ENCODE measurements around the gene LZTS2.
A peak's percentile ranks its signal among the peaks of the same experiment; 100 is the strongest.

LZTS2 gene

DNA sequence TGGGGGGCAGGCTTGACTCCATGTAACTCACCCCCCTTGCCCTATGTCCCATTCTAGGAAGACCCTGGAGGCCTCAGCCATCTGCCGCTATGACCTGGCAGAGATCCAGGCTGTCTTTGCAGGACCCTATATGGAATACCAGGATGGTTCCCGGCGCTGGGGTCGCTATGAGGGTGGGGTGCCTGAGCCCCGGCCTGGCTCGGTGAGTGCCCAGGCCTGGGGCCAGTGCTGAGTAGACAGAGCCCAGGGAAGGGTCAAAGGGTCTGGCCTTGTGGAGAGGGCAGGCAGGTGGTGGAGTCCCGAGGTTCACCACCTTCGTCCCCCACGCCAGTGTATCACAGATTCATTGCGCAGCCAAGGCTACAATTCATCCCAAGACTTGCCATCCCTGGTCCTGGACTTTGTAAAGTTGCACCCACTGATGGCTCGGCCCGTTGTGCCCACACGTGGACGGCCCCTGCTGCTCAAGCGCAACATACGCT lies 19.8 kb upstream of the LZTS2 start:
- no peak for DNase-seq (ENCODE audit: low read depth)

DNA sequence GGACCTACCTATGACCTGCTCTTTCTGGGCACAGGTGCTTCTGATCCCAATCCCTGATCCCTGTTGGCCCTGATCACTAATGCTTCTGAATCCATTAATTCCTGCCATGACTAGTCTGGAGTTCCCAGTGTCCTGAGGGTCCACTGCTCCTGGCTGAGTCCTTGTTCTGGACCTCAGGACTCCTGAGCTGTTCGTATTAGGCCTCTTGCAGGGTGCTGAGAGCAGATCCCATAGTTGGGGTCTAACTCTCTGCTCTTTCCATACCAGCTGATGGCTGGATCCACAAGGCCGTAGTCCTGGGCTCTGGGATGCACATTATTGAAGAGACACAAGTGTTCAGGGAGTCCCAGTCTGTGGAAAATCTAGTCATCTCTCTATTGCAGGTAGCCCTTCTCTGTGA lies 19.3 kb upstream of the LZTS2 start:
- DNase-seq (ENCODE audit: low read depth) = no peak

DNA sequence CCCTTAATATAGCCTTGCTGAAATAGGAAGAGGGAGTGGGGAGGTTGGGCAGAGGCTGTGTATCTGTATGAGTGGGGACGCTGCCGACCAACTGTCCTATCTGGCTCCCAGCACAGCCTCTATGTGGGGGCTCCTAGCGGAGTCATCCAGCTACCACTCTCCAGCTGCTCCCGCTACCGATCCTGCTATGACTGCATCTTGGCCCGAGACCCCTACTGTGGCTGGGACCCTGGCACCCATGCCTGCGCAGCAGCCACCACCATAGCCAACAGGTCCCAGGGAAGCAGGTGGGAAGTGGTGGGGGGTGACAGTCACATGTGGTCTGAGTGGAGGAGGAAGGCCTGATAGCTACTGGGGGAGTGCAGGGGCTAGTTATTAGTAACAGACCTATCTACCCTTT lies 18.9 kb upstream of the LZTS2 start:
- no peak for DNase-seq (ENCODE audit: low read depth)

DNA sequence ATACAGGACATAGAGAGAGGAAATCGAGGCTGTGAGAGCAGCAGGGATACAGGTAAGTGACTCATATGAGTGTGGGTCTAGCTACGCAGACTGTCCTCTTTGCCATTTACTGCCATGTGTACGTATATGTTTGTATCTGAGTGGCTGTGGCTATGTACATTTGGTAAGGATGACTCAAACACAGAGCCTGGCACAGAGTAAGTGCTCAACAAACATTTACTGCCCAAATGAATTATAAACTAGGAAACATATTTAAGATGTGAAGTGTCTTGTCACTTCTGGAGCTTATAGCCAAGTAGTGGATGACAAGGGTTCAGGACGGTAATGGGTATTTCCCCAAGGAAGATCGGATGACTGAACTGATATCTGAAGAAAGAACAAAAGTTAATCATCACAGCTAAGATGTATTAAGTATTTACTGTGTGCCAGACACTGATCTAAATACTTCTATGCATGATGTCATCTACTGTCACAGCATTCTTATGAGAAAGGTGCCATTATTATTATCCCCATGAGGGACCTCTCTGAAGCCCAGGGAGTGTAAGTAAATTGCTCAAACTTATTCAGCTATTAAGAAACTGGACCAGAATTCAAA lies 18.3 kb upstream of the LZTS2 start:
- DNase-seq (ENCODE audit: low read depth) = no peak

- DNase-seq (ENCODE audit: low read depth) = no peak
Measured at GRCh38 chr10:100982916-100983830, 16.4 kb upstream of the LZTS2 start.

DNA sequence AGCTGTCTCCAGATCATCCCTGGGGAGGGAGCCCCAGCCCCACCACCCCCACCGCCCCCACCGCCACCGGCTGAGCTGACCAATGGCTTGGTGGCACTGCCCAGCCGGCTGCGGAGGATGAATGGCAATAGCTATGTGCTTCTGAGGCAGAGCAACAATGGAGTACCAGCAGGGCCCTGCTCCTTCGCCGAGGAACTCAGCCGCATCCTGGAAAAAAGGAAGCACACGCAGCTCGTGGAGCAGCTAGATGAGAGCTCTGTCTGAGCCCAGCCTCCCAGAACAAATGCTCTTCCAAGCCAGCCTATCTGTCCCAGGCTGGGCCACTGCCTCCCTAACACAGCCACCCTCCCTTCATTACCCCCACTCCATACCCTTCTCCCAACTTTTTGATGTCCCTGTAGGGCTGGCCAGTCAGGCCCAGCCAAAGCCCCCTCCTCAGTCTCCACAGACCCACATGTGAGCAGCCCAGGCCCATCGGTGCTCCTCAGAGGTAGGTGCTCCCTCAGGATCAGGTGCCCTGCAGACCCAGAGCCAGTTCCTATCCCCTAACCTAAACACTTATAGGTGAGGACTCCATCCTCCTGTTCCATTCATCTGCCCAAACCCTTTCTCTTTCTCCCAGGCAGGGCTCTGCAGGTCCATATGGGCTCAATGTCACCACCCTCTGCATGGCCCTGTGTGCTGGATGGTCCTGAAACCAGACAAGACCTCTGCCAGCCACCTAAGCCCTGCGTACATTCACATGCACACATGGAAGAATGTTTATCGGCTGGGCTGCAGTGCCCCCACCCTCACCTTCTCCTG lies 15.5 kb upstream of the LZTS2 start:
- no peak for DNase-seq (ENCODE audit: low read depth)

DNA sequence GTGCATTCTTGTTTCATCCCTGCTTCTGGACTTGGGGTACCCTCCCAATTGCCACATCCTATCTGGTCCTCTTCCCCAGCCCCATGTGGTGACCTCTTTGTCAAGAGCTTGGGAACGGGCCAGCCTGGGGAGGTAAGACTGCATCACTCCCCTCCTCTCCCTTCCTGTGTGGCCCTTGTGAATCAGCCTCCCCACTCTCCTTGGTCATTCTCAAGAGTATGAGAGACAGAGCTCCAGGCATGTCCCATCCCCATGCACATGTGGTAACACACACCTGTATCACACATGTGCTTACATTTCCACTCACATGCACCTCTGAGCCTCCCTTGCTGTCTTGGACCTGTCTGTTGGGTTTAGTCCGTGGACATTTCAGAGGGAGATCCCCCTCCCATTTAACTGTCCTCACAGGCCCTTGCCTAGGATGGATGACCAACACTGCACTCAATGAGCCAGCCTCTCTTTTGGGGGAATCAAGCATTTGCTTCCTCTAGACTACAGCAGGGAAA lies 14.9 kb upstream of the LZTS2 start:
- DNase-seq (ENCODE audit: low read depth) = no peak

GRCh38 chr10:100985336-100985735 lies 14.3 kb upstream of the LZTS2 start:
- DNase-seq (ENCODE audit: low read depth) = no peak

DNA sequence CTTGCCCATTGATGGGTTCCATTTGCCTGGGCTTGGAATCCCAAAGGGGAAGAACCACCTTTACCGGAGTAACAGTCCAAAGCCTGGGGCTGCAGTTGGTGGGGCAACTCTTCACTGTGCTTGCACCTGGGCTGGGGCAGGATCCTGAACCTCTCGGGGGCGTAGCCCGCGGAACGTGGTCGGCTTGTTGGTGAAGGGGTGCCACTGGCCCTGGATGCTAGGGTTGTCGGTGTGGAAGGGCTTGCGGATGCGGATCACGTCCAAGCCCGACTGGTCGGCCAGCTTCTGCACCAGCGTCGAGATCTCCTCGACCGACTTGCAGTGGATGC lies 13.0 kb upstream of the LZTS2 start:
- no peak for DNase-seq (ENCODE audit: low read depth)

DNA sequence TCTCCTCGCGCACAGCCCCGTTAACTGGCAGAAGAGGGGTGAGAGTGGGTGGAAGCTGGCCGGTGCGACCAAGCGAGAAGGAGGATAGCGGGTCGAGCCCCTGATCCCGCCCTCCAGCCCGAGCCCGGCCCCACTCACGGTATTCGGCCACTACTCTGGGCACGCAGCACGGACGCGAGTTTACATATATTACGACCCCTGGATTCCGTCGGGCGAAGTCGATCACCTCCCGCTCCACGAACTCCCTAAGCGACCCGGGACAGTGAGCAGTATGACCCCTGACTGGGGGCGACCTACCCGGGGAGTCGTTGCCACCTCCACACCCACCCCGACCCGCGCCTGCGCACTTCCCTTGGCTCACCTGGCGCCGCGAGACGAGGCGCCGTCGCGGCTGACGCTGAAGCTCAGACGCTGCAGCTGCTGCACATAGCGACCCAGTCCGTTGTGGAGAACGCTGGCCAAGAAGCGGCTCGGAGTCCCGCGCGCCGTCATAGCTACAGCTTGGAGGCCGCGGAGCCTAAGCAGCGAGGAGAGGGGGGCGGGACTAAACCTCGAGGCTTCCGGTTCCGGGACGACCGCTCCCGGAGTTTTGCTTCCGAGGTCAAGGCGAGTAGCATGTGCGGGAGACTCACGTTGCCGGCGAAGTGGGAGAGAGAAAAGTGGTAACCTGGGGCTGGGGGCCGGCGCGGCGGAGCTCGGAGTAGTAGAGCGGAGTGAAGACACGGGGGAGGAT lies 12.5 kb upstream of the LZTS2 start, which contains the start of the genes MRPL43 and TWNK:
Gene MRPL43 (minus strand): TSS at position 546 of the 733 bp plus-strand sequence. CDS start 54 bp downstream, at position 492.
Gene TWNK (plus strand): TSS at position 592 of the 733 bp plus-strand sequence. CDS start 668 bp downstream, outside the sequence.
- DNase-seq (ENCODE audit: low read depth) = peak; percentile 58

DNA sequence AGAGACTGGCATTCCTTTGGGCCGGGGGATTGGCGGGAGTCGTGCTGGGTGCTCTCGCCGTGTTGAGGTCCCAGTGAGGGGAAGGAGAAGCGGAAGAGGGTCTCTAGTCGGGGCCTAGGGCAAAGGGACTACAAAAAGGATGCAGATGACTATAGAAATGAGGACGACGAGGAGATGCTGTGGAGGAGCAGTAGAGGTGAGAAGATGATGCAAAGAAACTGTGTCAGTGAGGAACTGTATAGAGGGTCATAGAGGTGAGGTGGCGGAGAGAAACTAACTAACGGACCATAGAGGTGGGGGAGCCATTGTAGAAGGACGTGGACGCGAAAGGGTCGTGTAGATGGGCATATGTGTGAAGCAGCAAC lies 11.9 kb upstream of the LZTS2 start:
- no peak for DNase-seq (ENCODE audit: low read depth)

DNA sequence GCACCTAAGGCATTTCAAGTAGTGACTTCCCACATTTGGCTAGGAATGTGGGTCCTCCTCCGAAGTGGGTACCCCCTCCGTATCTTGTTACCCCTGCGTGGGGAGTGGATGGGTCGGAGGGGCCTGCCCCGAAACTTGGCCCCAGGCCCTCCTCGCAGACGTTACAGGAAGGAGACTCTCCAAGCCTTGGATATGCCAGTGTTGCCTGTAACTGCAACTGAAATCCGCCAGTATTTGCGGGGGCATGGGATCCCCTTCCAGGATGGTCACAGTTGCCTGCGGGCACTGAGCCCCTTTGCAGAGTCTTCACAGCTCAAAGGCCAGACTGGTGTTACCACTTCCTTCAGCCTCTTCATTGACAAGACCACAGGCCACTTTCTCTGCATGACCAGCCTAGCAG lies 11.4 kb upstream of the LZTS2 start:
- DNase-seq (ENCODE audit: low read depth) = no peak

GRCh38 chr10:100989088-100989487 lies 10.5 kb upstream of the LZTS2 start:
- no peak for DNase-seq (ENCODE audit: low read depth)

- no peak for DNase-seq (ENCODE audit: low read depth)
Measured at GRCh38 chr10:100993986-100994708, 5.5 kb upstream of the LZTS2 start.

- no peak for DNase-seq (ENCODE audit: low read depth)
Measured at GRCh38 chr10:100995181-100995580, 4.4 kb upstream of the LZTS2 start.

- no peak for DNase-seq (ENCODE audit: low read depth)
Measured at GRCh38 chr10:100996678-100997359, 2.8 kb upstream of the LZTS2 start.

DNA sequence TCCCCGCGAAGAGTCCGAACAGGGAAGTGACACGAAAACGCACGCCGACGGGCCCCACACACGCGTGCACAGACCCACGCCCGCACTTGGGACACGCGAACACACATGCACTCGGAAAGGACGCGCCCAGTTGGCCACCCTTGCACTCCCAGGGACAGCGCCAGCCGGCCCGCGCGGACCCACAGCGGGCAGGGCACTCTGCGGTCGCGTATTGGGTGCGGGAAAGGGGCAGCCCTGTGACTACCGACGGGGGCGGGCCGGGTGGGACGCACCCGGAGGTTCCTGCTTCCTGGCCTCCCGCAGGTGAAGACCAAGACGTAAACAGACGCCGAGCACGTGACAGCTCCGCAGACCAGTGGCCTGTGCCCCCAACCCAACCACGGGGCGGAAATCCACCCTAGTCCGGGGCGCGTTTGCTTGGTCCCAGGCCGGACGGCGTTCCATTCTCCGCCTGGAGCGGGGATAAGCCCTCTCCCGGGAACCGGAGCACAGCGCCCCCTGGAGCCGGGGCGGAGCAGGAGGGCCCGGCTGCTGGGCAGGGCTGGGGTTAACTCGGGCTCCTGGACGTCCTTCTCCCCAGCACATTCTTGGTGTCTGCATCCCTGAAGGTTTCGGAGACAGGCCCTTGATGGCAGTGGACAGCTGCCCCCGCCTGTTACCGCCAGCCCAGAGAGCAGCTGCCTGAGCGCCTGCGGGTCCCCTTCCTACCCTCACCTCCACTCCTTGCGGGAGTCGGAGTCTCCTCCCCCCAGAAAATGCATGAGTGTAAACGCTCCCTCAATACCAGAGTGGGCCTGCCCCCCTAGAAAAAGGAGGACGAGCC lies 2.0 kb upstream of the LZTS2 start:
- DNase-seq (ENCODE audit: low read depth) = peak; percentile 61

GRCh38 chr10:100998183-100998990 lies 1.2 kb upstream of the LZTS2 start:
- DNase-seq (ENCODE audit: low read depth) = peak; percentile 79

All from amniotic epithelial cell (primary cell).